GM18858 (cell line): Measurements from ENCODE around the gene EPX.
"Not testable (repeated sequence)": the region's sequence is repeated elsewhere in the genome, so short reads cannot be mapped to it uniquely, and the experiment has no call there.

ENCODE experiments used
- ATAC-seq: cut with Tn5 transposase; IDR thresholded peaks from one replicate; pipeline ENCODE4 v1.9.1; 2021; ENCODE audit not compliant: unreplicated experiment

Gene EPX

GRCh38 chr17:58192612-58193011 is at the start of gene EPX:
Gene EPX, plus strand, starts transcription at chr17:58192726. Its CDS starts 121 bp downstream, at chr17:58192847.
- no peak for ATAC-seq

GRCh38 chr17:58143335-58143734 is 49.2 kb upstream of the EPX start:
- ATAC-seq: not testable (repeated sequence)

GRCh38 chr17:58144801-58145200 is 47.7 kb upstream of the EPX start:
- ATAC-seq: no peak

GRCh38 chr17:58147930-58148434 is 44.5 kb upstream of the EPX start, which contains the start of gene OR4D1:
Gene OR4D1, plus strand, starts transcription at chr17:58148384. Its CDS starts 6,770 bp downstream, at chr17:58155154.
- no peak for ATAC-seq

- no peak for ATAC-seq
Observed at GRCh38 chr17:58148609-58149008, 43.9 kb upstream of the EPX start.

GRCh38 chr17:58150394-58150793 is 42.1 kb upstream of the EPX start:
- no peak for ATAC-seq

GRCh38 chr17:58153046-58153445 is 39.5 kb upstream of the EPX start:
- ATAC-seq: no peak

- ATAC-seq: no peak
Observed at GRCh38 chr17:58153671-58154070, 38.9 kb upstream of the EPX start.

- no peak for ATAC-seq
Observed at GRCh38 chr17:58156839-58157803, 35.4 kb upstream of the EPX start.

GRCh38 chr17:58158181-58158580 is 34.3 kb upstream of the EPX start:
- ATAC-seq: no peak

- ATAC-seq: no peak
Observed at GRCh38 chr17:58161566-58161965, 31.0 kb upstream of the EPX start.

- ATAC-seq: no peak
Observed at GRCh38 chr17:58165981-58166380, 26.5 kb upstream of the EPX start.

GRCh38 chr17:58166682-58167081 is 25.8 kb upstream of the EPX start, which contains the start of gene OR4D2:
Gene OR4D2, plus strand, starts transcription at chr17:58166982. Its CDS starts 2,674 bp downstream, at chr17:58169656.
- no peak for ATAC-seq

- ATAC-seq: no peak
Observed at GRCh38 chr17:58170622-58171021, 21.9 kb upstream of the EPX start.

GRCh38 chr17:58172369-58173071 is 20.0 kb upstream of the EPX start:
- no peak for ATAC-seq

- ATAC-seq: no peak
Observed at GRCh38 chr17:58174871-58175270, 17.7 kb upstream of the EPX start.

GRCh38 chr17:58176200-58176599 is 16.3 kb upstream of the EPX start:
- ATAC-seq: no peak

- ATAC-seq: no peak
Observed at GRCh38 chr17:58181796-58182195, 10.7 kb upstream of the EPX start.

- no peak for ATAC-seq
Observed at GRCh38 chr17:58183514-58183913, 9.0 kb upstream of the EPX start.

GRCh38 chr17:58184308-58184985 is 8.1 kb upstream of the EPX start:
- no peak for ATAC-seq
